ENCODE results near the gene FUT8. TPM values are rescaled to one million over a fixed set of nuclear protein-coding genes. Genes with fewer than 3 reads are reported as not detected.

Gene FUT8
- total and polyA plus RNA-seq, 2 of the 8 experiments (the other 6 are each of a cell fraction or from before 2014, with no cell fraction given), result 10.5 to 25.1 TPM

DNA sequence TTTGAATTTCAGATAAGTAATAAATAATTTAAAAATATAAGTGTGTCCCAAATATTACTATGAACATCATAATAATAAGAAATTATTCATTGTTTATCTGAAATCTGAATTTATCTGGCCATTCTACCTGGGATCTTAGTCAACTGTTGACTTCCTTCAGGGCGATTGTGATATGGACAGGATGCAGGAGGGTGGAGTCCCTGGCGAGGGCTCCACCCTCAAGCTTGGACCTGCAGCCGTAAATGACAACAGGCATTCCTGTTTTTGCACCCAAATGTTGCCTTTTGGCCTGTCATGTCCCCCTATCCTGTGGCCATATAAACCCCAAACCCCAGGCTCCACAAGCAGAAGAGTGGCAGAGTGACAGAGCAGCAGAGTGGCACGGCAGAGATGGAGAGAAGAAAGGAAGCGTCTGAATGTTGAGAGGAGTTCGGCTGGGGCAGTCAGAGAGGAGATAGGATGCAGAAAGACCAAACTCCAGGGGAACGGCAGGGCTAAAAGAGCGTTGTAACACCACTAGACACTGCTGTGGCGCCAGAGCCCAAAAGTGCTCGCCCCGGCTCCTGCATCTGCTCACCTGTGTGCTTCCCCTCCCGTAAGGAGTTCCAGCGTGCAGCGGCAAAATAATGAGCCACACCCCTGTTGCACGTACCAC, 39.4 kb upstream of the FUT8 start (continued):
- no peak for TF ChIP-seq GABPA (IDR thresholded peaks at IDR 0.05; ENCODE audit: borderline replicate concordance, insufficient read depth, low read length)
- no peak for TF ChIP-seq EZH2 (IDR thresholded peaks at IDR 0.05; ENCODE audit: low read depth, low read length, severe bottlenecking)
- no peak for TF ChIP-seq TAF1 (IDR thresholded peaks at IDR 0.05; ENCODE audit: low read depth, low read length)
- no peak for TF ChIP-seq PHF8 (conservative IDR thresholded peaks at IDR 0.05; ENCODE audit: low read depth, low read length)
- no peak for TF ChIP-seq CREB1 (IDR thresholded peaks at IDR 0.05)
- TF ChIP-seq HDAC6 (IDR thresholded peaks at IDR 0.05; ENCODE audit: low read depth, low read length), result no peak
- no peak for TF ChIP-seq SUZ12 (IDR thresholded peaks at IDR 0.05; ENCODE audit: low read length)
- TF ChIP-seq CBX8 (IDR thresholded peaks at IDR 0.05; ENCODE audit: borderline replicate concordance, low read depth, low read length), result no peak

Data from H1 (cell line).